NCI-H128 (cell line): Measurements from ENCODE around the gene PANX1.
"Not testable (repeated sequence)": the region's sequence is repeated elsewhere in the genome, so short reads cannot be mapped to it uniquely, and the experiment has no call there.

ENCODE experiments used
- DNase-seq: peaks from one replicate; lab custom pipeline; 2025; ENCODE audit not compliant: unreplicated experiment; lab: John Stamatoyannopoulos, UW

Gene PANX1

DNA sequence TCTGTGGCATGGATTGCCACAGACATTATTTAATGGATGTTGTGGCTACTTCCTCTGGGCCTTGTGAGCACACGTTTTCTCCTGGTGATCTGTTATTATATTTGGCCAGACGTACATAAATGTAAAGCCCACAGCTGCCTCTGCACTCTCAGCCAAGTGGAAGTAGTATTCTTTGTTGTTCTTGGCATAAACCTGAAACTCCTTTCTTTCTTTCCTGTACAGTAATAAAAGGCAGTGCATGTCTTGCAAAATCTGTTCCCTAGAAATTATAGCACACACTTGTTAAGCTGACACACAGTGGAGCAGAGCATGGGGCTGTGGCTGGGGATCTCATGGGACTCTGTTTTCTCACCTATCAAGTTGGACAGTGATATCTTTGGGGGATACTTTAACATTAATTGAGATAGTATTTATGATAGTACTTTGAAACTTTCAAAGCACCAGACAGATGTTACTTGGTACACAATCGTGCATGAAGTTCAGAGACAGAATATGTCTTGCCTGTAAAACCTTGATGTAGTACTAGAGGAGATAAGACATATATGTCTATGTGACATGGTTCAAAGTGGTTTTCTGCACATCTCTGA, 20.9 kb downstream of the PANX1 start:
- DNase-seq, result no peak

DNA sequence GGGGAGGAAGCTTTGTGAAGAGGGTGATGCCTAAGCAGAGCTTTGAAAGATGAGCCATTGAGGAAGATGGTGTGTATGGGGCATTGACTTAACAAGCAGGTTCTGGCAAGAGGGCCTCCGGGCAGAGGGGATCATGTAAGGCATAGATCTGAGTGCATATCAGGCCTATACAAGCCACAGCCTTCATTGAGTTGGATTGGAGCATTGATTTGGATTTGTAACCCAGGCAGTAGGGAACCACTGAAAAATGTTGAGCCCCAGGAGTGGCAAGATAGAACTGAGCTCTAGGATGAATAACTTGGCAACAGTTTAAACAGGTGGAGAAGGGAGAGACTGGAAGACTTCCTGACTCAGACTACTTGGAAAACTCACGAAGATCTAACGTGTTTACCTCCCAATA, 21.4 kb downstream of the PANX1 start:
- no peak for DNase-seq

DNA sequence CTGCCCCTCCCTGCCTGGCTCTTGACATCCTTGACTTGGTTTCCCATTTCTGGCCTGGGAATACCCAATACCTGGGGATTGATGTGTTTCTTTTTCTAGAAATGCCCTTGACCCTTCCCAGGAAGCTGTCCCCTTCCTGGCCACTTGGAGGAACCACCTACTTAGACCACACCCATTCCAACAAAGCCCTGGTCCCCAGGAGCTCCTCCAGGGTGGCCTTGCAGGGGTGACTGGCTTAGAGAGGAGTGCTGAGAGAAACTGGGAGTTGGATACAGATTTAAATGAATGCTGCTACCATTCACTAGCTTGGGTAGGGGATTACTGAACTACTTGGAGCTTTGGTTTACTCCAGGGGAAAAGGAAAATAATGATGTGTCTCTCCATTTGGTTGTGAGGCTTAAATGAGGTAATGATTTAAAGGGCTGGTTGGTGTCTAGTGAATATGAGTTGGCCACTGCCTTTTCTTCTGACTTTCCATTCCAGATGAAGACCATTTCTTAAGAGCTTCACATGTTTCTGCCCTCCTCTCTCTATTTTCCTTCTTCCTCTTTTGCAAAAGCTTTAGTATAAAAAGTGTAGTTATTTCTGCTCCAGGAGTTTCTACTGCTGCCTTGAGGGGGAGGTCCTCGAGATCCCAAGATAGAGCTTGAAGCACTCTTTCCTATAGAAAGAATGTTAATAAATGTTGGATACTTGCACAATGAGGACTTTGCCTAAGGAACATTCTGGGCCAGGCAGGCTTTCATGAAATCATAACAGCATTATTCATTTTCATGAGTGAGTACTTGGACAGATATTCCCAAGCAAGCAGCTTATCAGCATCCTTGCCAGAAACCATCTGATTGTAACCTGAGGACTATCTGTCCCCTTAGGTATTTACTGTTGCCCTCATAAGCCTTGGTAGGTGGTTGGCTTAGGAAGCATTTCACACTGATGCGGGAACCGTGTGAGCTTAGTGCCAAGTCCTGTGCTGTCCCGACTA, 22.4 kb downstream of the PANX1 start:
- DNase-seq, result no peak

DNA sequence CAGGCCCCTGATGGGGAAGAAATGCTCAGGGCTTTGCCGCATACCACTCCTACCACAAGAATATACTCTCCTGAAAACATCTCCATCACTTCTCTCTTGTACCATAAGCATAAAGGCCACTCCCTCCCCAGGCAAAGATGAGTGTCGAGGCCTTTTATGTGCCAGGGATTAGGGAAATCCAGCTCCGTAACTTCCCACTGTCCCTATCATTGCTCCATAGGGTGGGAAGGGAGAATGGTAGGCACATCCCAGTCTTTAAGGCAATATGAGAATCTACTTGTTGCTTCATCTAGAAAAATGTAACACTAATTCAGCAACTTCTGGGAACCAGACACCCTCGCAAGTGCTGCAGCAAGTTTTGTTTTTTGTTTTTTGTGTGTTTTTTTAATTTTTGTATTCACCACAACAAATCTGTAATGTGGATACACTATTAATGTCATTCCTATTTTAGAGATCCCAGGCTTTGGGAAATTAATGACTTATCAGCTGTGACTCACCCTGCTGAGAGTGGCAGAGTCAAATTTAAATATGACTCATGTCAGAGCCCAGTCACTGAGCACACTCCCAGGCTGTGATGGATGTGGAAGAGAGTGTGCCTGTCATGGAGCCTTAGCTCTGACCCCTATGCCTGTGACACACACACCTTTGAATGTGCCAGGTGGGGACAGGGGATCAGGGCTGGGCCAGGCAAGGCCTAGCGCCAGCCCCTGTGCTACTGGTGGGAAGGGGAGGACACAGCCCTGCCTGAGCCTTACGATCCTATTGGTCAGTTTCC, 23.4 kb downstream of the PANX1 start:
- DNase-seq, result no peak

DNA sequence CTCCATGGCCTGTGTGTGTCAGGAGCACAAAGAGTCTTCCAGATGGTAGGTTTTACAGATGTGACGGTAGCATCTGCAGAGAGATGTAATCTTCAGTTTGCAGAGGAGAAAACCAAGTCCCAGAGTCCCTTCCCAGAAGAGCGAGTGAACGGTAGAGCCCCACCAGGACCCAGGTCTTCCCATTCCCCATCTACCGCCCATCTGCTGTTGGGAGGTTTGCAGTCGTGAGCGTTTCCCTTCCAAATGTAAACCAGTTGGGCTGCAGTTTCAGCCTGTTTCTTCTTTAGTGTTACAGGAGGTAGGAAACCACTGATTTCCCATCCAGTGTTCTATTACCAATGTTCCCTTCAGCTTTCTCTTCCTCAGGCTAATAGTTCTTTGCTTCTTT, 24.0 kb downstream of the PANX1 start:
- DNase-seq, result no peak

DNA sequence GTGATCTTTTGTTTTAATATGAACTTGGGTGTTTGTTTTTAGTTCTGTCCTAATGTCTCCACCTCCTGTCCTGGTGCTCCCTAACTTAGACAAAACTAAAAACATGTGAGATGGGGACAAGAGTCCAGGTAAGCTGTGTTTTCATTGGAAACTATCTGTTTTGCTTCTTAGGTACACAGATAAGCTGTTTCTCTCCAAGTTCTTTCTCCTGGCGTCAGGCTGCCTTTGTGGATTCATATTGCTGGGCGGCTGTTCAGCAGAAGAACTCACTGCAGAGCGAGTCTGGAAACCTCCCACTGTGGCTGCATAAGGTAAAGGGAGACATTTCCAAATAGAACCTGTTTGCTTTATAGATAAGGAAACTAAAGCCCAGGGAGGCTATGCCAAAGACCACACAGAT, 24.7 kb downstream of the PANX1 start:
- DNase-seq, result no peak

DNA sequence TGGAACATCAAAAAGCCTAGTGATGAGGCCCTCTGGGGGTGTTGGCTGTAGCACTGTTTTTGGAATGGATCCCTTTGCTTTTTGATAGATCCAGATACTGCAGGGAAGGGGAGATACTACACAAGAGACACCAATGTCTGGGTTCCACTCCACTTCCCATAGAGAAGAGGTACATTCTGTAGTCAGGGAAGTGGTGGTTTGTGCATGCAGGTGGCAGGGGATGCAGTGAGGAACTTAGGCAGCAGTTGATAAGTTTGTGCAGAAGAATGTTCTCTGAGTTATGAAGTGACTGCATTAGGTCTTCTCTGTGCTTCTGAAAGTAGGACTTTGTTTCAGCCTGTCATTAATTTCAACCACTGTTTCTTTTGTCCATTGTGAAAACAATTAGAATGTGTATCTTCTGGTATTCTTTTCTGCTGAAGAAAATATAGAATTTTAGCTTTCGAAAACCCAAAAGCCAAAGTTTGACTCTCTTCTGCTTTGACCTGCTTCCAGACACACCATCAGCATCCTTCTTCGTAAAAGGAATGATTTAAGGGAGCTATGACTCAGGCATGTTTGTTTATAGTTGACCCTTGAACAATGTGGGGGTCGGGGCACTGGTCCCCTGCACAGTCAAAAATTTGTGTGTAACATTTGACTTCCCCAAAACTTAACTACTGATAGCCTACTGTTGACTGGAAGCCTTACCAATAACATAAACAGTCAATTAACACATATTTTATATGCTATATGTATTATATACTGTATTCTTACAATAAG, 25.6 kb downstream of the PANX1 start:
- no peak for DNase-seq

DNA sequence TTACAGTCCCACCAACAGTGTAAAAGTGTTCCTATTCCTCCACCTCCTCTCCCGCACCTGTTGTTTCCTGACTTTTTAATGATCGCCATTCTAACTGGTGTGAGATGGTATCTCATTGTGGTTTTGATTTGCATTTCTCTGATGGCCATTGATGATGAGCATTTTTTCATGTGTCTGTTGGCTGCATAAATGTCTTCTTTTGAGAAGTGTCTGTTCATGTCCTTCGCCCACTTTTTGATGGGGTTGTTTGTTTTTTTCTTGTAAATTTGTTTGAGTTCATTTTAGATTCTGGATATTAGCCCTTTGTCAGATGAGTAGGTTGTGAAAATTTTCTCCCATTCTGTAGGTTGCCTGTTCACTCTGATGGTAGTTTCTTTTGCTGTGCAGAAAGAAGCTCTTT, 28.7 kb downstream of the PANX1 start:
- DNase-seq, result not testable (repeated sequence)

DNA sequence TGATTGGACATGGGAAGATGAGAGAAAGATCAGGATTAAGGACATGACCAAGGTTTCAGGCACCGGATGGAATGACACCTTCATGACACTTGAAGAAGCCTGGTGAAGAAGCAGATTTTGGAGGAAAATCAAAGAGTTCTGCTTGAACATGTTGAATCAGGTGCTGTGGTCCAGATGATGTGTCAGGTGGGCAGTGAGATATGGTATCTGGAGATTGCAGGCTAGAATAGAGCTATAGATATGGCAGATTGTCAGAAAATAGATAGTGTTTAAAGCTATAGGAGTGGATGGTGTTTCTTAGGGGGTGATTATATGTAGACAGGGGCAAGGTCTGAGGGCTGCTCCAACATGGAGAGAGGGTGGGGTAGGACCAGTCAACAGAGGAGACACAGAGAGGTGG, 40.2 kb downstream of the PANX1 start:
- DNase-seq, result no peak

DNA sequence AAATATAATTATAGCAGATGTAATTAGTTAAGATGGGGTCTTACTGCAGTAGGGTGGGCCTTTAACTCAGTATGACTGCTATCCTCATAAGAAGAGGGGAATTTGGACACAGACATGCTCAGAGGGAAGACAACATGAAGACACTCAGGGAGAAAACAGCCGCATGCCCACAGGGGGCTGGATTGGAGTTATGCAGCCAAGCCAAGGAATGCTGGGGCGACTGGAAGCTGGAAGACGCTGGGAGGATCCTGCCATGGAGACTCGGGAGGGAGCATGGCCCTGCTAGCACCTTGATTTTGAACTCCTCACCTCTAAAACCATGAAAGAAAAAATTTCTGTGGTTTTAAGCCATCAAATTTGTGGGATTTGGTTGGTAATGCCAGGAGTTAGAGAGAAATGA, 40.9 kb downstream of the PANX1 start:
- DNase-seq, result no peak

DNA sequence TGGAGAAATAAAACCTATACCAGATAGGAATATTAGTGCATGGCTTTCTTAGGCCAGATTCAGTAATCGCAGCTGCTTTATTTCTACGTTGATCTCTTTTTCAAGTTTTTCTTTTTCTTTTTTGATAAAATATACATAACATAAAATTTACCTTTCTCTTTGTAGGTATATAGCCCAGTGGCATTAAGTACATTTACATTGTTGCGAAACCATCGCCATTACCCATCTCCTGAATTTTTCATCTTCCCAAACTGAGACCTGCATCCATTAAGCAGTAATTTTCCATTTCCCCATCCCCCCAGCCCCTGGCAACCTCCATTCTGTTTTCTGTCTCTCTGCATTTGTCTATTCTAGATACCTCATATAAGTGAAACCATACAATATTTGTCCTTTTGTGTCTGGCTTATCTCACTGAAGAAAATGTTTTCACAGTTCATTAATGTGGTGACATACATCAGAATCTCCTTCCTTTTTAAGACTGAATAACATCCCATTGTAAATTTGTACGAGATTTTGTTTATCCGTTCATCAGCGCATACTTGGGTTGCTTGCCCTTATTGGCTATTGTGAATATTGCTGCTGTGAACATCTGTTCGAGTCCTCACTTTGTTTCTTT, 41.4 kb downstream of the PANX1 start:
- no peak for DNase-seq

DNA sequence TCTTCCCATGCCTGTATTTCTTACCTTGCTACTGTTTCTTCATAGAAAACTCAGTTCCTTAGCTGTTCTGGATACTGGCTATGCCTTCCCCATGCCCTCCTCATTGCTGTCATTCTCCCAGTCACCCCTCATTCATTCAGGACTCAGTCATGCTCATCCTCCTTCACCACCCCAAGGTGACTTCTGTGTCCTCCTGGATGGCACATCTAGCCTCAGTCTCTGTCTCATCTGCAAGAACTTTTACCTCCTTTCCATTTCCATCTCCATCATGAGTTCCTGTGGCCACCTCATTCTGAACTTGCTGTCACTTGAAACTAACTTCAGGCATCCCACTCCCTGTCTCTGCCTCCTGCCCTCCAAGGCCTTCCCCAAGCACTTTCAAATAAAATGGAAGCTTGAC, 42.3 kb downstream of the PANX1 start:
- DNase-seq, result no peak

DNA sequence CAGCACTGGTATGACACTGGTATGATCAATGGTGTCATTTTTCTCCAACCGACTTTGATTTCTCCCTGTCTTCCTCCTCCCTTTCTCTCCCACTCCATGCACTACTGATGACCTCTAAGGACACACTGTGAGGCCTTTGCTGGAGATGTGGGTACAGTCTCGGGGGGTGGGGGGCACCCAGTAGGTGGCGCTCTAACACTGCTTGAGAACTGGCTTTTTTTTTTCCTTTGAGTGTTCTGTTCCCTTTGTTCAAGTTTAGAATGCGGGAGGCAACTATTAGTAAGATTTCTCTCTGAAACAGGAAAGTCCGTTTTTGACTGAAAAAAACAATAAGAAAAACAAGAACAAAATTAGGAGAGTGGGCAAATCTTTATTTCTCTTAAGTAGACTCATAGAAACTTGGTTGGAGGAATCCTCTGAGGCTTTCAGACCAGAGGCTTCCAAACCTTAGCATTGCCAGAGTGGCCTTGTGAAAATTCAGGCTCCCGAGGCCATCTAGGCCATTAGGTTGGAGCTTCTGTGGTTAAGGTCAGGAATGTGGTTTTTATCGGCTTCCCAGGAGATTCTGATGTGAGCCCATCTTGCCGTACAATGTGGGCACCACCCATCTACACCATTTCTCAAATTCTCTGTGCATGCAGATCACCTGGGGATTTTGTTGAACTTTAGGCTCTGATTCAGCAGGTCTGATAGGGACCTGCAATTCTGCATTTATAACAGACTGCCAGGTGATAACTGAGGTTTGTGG, 43.2 kb downstream of the PANX1 start:
- no peak for DNase-seq

DNA sequence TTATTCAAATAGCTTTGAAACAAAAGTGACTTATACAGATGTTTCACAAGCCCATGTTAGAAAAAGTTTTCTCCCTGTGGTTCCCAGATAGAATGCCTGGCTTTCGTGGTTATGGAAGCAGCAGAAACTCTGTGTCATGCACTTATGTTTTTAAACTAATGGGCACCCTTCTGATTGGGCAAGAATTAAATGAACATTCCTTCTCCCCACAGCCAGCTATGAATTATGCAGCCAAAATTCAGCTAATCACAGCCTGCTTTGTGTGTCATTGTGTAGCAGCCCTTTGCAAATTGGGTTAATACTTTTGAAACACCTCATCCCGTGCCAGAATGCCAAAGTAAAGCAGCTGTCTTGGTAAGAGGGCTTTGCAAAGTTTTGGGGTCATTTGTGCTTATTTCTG, 46.9 kb downstream of the PANX1 start:
- DNase-seq, result no peak

DNA sequence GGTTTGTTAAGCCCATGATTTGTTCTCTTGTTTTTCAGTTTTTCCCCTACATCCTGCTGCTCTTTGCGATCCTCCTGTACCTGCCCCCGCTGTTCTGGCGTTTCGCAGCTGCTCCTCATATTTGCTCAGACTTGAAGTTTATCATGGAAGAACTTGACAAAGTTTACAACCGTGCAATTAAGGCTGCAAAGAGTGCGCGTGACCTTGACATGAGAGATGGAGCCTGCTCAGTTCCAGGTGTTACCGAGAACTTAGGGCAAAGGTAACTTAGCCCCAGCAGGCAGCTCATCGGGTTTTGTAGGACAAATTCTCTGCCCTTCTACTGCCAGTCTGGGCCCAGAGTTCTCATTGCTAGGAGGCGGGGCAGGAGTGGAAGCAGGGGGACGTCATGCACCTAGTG, 49.7 kb downstream of the PANX1 start:
- DNase-seq, result no peak

DNA sequence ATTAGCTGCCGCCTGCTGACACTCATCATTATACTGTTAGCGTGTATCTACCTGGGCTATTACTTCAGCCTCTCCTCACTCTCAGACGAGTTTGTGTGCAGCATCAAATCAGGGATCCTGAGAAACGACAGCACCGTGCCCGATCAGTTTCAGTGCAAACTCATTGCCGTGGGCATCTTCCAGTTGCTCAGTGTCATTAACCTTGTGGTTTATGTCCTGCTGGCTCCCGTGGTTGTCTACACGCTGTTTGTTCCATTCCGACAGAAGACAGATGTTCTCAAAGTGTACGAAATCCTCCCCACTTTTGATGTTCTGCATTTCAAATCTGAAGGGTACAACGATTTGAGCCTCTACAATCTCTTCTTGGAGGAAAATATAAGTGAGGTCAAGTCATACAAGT, 51.1 kb downstream of the PANX1 start:
- no peak for DNase-seq

DNA sequence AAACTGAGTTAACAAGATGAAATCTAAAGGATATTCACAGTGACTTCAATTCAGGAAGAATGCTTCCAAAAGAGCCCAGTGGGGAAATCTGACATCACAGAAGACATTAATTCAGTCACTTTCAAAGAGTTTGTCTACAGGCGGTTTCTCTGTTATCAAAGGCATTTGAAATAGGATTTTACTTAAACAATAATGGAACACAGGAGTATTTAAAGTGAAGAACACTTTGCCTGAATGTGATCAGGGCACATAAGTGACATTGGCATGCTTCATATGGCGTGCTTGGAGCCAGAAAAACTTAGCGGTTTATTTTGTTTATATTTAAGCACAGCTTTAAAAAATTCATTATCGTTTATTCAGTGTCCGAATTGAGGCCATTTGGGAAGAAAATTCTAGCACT, 52.9 kb downstream of the PANX1 start:
- no peak for DNase-seq

DNA sequence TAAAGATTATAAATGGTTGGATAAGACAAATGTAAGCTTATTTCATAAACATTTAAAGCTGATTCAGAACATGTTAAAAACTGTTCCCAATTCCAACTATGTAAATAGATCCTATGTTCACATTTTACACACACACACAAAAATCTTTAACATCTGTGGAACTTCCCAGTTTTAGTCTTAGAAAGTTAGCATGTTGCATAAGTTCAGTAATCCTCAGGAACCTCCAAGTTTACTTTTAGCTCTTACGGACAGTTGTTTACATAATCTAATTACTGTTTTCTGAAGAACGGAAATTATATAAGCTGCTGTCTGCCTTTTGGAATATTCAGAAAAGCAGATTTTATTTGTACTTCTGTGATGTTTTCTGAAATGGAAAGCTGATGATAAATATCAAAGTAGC, 53.3 kb downstream of the PANX1 start:
- no peak for DNase-seq

DNA sequence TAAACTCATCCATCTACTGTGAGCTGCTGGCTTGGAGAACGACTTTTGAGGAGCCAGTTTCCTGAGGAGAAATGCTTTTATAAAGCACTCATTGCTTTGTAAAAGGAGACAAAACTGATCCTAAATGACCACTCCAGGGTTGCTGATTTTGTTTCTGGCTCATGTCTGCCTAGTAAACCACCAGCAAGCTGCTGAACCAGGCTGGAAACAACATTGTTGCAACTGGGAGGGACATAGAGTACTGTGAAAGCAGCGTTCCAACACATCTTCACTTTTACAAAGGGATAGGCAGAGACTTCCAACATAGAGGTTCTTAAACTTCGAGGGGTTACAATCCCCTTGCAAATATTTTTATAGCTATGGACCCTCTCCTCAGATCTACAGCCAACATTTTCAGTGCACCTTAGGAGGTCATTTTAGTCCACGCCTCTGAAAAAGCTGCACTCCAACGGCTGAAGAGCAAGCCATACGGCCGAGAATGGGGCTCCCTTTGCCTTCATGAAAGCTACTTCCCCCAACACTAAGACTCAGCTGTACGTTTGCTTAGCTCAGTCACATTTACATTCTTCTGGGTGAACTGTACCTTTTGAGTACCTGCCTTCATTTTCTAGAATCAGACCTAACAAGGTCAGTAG, 54.7 kb downstream of the PANX1 start:
- no peak for DNase-seq

DNA sequence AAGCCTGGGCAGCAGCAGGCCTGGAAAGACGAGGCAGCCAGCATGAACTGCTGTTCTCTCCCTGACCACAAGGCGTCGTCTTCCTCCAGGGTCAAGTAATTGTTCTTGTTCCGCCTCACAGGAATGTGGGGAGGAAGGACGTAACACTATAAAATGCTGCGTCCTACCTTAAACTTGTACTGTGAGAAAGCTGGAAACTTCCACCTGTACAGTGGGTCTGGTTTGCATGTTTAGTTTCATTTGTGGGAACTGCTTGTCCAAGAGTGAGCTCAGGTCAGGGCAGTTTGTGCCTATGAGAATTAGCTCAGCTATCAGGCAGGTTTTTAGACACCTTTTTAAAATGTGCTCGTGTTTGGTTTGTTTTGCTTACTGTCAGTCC, 55.2 kb downstream of the PANX1 start:
- no peak for DNase-seq
